ENCODE measurements around the gene CTCFL.

Gene CTCFL

DNA sequence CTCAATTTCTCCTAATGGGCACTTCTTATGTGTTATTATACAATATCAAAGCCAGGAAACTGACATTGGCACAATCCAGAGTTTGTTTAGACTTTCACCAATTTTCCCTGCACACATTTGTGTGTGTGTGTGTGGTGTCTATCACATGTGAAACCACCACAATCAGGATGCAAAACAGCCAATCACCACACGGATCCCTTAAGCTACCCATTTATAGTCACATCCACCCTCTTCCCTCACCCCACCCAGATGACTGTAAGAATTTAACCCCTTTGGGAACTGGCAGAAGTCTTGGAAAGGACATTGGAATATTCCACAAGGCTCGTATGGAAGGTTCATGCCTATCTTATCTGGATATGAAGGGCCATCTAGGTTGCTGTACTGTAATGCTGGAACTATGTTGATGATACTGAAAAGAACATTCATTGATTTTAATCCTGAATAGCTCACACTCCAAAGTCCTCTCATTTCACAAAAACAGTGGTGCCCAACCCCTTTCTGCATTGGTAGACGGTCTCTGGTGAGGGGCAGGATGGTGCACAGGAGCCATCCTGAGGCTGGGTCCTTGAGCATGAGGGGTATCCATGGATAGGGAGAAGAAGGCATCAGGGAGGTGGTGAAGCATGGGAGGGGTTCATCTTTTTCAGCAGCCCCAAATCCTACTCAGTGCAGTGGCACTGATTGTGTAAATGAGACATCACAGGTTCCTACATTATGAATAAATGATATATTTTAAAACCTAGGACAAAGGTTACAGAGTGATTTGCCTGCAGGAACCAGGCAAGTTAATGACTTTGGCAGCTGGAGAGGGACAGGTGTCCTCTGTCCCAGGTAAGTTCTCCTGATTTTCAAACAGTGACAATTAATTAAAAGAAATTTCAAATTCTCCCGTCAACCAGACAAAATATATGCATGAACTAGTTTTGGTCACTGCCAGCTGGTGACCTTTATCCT lies 12.1 kb upstream of the CTCFL start:
- DNase-seq = no peak

DNA sequence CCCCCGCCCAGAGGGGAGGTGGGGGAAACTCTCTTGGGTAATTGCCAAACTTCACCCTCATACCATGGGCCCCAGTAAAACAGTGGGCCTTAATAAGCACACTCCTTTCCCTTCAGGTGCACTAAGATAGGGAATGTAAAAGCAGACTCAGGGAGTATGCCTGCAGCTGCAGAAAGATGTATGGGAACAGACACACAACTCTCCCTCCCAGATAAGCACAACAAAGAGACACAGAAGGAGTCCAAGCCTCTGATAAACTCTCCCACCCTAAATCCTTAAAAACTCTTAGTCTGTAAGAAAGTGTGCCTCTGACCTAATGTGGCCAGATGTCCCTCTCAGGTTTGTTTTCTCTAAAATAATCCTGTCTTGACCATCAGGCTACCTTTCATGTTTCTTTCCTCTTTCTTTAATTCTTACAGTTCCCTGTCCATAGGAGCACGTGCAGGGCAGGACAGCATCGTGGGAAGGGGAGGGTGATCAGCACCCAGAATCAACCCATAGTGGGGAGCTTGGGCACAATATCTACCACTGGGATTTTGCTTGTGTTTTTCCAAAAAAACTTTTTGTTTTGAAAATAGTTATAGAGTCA lies 11.3 kb upstream of the CTCFL start:
- no peak for DNase-seq

DNA sequence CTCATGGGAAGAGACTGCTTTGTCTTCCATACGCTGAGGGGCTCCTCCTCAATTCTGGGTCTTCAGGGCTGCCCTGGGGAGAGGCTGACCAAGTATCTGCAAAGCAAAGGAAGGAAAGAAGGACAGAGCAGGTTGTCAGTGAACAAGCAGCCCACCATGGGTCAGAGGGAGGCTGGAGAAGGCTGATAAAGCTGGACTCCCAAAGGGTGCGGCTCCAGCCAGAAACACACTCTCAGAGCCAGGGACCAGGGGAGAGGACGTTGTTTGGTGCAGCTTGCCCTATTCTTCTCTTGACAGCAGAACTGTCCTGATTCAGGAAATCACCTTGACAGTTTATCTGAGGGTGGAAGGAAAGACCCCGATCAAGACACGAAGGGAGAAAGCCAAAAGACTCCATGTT lies 10.4 kb upstream of the CTCFL start:
- no peak for DNase-seq

DNA sequence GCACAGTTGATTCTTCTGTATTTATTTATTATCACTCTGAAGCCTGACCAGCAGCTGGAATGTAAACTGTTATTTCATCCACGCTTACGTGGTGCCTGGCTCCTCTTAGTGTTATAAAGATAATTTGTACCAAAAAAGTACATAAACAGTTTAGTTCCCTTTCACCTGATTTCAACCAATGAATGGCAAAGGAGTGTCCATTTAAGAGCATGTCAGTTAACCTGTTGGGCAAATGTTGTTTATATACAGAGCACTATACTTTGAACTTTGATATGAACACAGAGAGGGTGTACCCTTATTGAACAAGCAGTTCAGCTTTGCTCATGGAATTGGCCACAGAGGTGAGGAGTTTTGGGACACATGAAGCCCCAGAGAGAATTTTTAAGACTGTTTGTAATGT lies 7.2 kb upstream of the CTCFL start:
- no peak for DNase-seq

DNA sequence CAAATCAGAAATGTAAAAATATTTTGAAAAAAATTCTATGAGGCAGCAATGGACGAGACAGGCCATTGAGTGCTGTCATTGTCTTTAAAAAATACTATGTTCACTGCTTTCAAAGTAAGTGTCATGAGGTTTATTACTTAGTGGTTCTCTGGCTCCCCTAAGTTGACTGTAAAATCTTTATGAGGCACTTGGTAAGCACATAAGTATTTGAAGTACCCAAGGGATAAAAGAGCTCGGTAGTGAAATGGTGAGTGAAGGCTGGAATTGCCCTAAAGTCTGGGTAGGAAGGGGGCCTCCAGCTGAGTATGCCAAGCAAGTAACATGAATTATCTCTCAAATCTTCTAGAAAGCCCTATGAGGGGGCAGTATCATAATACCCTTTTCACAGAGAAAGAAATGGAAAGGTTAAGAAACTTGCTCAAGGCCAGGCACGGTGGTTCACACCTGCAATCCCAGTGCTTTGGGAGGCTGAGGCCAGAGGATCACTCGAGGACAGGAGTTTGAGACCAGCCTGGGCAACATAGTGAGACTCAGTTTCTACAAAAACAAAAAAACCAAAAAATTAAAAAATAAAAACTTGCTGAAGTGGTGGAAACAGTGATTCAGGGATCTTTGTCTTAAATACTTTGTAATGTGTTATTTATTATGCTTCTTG lies 5.5 kb upstream of the CTCFL start:
- DNase-seq = no peak

DNA sequence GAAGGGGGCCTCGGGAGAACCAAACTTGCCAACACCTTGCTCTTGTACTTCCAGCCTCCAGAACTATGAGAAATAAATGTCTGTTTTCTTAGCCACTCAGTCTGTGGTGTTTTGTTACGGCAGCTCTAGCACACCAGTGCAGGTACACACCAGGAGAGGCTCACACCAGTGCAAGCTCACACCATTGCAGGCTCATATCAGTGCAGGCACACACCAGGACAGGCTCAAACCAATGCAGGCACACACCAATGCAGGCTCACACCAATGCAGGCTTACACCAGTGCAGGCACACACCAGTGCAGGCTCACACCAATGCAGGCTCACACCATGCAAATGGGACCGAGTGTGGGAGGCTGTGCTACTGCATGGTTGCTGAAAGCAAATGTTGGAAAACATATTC lies 4.9 kb upstream of the CTCFL start:
- no peak for DNase-seq

DNA sequence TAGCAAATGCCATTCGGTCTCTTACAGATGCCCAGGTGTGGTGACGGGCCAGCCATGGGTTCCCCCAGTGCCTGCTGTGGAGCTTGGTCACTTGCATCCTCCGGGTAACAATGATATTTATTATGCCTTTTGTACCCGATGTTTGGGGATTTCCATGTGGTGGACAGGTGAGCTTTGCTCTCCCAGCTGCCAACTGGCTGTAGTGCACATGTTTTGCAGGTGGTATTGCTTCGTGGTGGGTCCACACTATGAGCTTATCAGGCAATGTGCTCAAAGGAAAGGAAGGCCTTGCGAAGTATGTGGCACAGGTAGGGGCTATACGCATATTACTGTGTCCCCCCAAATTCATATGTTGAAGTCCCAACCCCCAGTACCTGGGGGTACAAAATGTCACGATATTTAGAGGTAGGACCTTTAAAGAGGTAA lies 4.2 kb upstream of the CTCFL start:
- no peak for DNase-seq

DNA sequence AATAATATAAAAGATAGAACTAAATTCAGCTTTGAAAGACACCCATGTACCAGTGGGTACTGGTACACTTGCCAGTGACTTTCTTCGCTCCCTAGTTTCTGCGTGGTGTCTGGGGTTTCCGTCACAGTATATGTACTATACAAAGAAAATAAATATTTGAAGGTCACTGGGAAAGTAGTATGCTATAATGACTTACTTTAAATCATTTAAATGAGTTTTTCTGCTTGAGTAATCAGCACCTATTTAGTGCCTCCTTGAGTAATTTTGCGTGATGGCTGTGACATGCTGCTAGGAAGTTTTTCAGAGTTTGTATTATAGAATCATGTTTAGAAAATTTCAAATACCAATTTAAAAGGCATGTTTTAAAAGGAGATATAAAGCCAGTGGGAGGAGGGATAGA lies 3.2 kb upstream of the CTCFL start:
- no peak for DNase-seq

DNA sequence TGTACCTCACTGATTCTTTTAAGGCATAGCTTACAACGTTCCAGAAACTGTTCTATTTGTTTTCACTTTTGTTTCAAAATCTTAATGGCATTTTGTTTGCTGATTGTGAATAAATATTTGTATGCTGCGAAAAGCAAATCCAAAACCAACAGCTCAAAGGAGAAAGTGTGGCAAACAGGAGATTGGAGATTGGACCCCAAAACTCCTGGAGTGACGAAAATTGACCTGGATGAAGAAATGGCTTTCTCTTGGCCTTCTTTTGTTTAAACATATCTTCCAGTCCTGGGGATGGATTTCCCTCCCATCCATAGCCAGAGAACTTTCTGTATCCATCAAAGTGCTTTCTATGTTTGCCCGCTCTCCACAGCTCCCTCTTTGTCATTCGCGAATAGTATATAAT lies 2.8 kb upstream of the CTCFL start:
- DNase-seq = no peak

DNA sequence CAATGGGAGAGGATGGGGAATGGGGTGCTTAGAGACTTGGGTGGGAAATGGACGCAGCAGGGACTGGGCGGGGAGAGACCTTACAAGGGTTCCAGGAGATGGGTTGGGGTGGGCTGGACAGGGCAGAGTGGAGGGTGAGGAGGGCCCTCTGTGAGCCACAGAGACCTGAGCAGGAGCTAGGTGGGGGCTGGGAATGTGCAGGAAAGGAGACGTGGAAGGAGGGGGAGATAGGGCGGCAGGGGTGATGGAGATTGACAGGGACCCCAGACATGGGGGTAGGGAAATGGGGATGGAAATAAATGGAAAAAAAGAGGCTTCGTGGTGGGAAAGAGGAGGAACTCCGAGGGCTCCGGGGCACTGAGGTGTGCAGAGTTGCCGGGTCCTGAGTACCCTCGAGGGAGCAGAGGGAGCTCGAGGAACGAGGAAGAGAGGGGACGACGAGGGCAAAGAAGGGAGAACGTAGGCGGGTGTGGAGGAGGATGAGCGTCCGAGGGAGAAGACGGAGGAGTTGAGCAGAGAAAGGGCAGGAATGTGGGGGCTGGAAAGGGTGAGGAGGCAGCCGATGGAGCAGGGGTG lies 2.0 kb upstream of the CTCFL start:
- no peak for DNase-seq

DNA sequence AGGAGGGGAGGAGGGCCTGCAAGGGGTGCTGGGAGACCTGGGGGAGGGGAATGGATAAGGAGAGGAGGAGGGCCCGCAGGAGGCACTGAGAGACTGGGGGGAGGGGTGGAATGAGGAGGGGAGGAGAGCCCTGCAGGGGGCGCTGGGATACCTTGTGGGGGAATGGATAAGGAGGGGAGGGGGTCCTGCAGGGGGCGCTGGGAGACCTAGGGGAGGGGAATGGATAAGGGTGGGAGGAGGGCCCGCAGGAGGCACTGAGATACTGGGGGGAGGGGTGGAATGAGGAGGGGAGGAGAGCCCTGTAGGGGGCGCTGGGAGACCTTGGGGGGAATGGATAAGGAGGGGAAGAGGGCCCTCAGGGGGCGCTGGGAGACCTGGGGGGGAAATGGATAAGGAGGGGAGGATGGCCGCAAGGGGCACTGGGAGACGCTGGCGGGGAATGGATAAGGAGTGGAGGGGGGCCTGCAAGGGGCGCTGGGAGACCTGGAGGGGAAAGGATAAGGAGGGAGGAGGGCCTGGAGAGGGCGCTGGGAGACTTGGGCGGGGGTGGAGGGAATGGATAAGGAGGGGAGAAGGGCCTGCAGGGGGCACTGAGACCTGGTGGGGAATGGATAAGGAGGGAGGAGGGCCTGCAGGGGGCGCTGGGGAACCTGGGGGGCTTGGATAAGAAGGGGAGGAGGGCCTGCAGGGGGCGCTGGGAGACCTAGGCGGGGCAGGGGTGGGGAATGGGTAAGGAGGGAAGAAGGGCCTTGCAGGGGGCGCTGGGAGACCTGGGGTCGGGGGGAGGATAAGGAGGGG lies 1.3 kb upstream of the CTCFL start:
- DNase-seq = no peak

DNA sequence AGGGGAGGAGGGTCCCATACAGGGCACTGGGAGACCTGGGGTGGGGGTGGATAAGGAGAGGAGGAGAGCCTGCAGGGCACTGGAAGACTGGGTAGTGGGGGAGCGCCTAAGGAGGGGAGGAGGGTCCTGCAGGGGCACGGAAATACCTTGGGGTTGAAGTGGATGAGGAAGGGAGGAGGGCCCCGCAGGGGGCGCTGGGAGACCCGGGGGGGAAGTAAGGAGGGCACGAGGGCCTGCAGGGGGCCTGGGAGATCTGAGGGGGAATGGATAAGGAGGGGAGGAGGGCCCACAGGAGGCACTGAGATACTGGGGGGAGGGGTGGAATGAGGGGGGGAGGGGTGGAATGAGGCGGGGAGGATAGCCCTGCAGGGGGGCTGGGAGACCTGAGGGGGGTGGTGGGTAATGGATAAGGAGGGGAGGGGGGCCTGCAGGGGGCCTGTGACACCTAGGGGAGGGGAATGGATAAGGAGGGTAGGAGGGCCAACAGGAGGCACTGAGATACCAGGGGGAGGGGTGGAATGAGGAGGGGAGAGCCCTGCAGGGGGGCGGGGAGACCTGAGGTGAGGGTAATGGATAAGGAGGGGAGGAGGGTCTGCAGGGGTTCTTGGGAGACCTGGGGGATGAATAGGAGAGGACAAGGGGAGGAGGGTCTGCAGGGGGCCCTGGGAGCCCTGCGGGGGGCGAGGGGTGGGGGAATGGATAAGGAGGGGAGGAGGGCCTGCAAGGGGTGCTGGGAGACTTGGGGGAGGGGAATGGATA lies 567 bp upstream of the CTCFL start:
- no peak for DNase-seq

DNA sequence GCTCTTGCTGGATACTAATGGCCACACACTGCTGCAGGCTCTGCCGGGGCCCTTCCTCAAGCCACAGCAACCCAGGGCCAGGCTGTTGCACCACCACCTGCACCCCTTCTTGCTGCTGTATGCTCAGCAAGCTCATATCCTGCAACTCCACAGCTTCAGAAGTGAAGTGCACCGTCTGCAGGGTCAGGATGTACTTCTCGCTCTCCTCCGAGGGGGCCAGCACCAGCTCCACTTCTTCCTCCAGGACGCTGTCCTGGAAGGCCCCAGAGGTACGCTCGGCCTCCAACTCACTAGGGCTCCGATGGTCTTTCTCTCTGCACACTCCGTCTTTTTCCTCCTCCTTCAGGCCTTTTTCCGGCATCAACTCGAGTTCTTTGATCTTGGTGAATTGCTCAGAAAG lies 1.2 kb downstream of the CTCFL start:
- no peak for DNase-seq

DNA sequence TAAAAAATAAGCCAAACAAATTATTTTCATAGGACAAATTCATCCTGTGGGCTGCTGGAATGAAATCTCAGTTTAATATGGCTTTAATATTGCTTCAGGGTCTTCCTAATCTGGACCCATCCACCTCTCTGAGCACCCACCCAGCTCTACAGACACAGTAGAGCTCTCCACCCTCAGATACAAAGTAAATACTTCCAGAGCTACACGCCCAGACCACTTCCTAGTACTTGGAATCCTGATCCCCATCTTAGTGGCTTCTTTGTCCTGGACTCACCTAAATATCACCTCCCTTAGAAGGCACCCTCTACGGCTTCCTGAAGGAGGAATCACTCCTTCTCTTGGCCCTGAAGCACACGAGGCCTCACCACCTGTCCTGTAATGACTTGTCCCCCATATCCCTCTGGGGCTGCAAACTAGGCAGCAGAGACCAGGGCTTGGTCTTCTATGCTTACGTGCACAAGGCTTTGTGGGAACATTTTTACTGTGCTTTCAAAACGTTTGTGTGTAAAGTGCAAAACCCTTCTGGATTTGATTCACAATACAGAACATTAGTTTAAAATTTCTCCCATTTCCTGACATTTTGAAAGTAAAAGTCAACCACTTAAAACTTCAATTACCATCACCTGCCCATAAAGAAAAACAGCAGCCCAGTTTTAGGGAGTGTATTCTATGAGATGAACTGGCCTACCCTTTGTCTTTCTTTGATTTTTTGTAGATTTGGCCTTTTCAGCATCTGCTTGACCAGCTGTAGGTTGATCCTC lies 2.4 kb downstream of the CTCFL start:
- no peak for DNase-seq

DNA sequence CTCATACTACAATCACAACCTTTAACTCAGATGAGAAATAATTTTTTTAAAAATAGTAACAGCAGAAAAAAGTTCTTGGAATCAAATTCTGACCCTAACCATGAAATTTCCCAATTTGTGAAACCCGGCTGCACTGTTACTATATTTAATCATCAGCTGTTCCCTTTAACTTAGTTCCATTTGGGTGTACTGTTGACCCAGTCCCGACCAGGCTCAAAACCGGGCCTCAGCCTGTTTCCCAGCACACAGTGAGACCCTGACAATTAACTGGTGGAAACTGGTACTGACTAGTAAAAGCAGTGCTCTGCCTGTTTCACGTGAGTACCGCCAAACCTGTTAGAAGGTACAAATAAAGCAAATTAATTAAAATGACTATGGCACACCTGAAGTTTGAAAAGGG lies 7.0 kb downstream of the CTCFL start:
- DNase-seq = no peak

DNA sequence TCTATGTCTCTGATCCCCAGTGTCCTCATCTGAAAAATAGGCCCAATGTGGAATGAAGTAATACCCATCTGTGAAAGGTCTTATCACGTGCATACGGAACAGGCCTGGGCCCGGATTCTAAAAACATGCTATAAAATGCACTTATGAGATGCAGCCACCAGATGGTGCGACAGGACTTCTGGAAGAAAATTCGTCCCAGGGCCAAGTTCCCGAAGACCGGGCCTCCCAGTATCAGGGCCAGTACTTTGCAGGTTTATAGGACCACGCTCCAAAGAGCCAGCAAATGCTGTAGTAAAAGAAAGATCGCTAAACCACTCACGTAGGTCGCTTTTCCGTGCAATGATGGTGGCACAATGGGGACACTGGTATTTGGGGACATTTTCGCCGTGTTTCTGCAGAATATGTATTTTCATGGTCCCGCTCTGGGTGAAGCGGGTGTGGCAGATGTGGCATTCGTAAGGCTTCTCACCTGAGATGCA lies 10.6 kb downstream of the CTCFL start:
- DNase-seq = peak; percentile 39

DNA sequence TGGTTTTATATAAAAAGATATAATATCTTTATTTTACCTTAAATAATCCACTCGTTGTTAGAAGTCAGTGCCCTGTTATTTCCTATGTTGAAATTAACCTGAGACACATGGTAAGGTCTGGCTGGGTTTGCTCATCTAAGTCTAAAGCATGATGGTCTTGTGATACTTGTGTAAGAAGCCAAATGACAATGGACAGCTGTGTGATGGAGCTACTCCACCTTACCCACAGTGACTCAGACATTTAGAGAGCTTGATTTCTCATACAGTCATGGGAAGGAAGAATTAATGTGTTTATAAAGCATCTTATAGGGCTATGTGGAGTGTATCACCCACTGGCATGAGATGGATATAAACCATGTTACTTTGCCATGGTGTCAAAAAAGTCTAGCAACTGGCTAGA lies 11.7 kb downstream of the CTCFL start:
- no peak for DNase-seq

DNA sequence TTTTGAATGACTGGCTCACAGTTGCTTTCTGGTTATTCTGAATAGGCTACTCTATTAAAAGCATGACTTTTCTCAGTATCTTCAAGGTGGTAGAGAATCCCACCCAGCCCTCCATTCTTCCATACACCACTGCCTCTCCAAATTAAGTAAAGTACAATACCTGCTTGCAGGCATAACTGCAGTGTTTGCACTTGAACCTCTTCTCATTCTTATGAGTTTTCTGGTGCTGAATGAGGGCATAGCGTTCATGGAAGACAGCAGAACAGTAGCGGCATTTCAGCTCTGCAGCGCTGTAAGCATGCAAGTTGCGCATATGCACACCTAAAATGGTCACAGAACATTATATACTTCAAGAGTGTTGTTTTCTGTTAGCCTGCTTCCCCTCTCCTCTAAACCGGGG lies 12.5 kb downstream of the CTCFL start:
- no peak for DNase-seq

DNA sequence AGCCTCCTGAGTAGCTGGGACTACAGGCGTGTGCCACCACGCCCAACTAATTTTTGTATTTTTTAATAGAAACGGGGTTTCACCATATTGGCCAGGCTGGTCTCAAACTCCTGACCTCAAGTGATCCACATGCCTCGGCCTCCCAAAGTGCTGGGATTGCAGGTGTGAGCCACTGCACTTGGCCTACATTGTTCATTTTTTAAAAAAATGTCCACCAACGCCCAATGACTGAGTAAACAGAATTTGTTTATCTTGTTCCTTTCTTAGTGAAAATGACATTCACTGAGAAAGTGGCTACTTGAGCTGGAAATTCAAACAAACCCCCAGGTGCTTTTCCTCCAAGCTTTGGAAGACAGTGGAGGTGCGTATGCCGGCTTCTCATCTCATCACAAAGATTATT lies 13.2 kb downstream of the CTCFL start:
- DNase-seq = peak; percentile 1

DNA sequence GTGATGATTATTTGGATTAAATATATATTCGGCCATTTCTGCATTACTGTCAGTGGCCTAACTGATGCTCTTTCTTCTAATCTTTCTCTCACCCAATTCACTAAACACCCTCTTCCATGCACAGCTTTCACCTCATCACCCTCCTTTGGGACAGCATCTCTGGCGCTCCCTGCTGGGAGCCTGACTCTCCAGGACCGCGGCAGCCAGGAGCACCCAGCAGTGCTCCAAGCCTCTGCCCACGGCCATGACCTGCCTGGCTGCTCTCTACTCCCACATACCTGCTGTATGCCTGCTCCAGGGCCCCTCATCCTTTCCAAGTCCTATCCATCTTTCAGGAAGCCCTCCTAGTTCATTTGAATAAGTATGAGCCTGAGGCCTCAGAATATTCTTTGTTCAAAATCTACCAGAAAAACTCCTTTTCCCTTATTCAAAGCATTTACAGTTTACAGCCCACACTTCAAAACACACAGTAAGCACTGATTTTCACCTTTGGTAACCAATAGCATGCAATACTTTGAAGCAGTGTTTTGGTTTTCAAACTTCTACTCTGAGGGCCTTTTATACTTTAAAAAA lies 15.2 kb downstream of the CTCFL start:
- DNase-seq = no peak

DNA sequence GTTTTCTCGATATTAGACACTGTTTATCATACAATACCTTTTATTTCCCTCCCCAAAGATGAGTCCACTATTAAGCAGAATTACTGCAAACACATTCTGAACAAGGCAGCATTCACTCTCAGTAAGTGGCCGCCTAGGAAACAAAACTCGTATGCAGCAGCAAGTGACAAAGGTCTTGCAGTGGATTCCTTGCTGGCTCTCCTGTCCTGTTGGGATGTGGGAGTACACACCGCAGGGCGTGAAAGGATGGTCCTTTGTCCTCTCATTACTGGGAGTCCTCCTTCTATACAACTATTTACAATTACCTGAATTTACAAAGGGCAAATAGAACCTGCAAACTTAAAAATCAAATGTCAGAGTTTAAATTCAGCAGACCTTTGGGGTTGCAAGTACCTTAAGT lies 16.1 kb downstream of the CTCFL start:
- DNase-seq = no peak
